SH-SY5Y (cell line): ENCODE results near the gene MXD1.

ENCODE experiments used
- GATA2 ChIP-seq: IDR thresholded peaks from 2 replicates; pipeline ENCODE4 v1.6.1; 2011; ENCODE audit warnings: mild to moderate bottlenecking, low read depth, low read length
- GATA3 ChIP-seq: IDR thresholded peaks from 2 replicates; pipeline ENCODE4 v1.6.1; 2011; ENCODE audit warnings: low read depth, mild to moderate bottlenecking, low read length, moderate library complexity

DNA sequence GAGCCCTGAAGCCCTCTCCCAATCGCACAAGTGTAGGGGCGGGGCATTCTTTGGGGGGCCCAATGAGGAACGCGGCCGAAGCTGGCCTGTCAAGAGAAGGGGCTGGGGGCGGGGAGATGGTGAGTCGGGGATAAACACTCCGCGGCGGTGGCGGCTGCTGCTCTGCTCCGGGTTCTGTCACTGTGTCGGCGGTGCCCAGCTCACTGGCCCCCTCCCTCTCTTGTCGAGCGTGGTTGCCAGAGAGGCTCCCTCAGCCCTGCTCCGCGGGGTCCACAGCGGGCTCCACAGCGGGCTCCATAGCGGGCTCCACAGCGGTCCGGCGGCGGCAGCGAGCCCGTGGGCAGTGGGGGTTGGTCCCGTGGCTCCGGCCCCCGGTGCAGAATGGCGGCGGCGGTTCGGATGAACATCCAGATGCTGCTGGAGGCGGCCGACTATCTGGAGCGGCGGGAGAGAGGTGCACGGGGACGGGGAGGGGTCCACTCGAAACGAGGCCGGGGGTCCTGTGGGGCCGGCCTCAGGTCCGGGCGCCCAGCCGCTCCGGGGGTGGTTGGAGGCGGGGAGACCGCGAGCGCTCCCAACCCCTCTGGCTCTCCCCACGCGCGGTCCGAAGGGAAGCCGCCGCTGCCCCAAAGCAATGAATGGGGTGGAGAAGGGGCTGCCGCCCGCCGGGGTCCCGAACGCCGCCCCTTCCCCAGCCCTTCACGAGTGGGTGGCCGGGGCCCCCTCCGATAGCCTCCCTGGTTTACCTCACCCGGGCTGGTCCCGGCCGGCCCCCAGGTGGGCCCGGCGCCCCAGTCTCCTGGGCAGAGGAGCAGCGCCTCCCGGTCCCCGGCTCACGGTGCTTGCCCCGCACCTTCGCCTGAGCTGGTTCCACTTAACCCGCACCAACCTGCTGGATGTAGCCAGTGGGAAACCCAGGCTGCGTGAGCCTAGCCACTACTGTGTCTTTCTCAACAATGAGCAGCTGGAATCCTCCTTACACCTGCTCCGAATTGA is at the start of gene MXD1:
- TF ChIP-seq GATA3: no peak
- no peak for TF ChIP-seq GATA2
